ENCODE measurements around the gene RAB8B. TPM values are rescaled to one million over a fixed set of nuclear protein-coding genes. Genes with fewer than 3 reads are reported as not detected.

RAB8B gene
- total RNA-seq, 1 experiment from 2014 or later: 33.8 TPM

GRCh38 chr15:63186065-63186464 is 3.3 kb upstream of the RAB8B start:
- no peak overlapping the region for H3K27ac ChIP-seq (ENCODE audit: insufficient read length, low read depth, low read length)
- H4K91ac ChIP-seq (ENCODE audit: insufficient read length, low read depth, low read length): no peak overlapping the region
- Mint-ChIP-seq H3K27ac (no peak overlapping the region), H3K9me3 (no peaks in the 10 kb centered on the region), H3K4me3 (no peak overlapping the region), H3K4me1 (peaks cover 24 to 28% of the 10 kb centered on the region in 2 experiments), H3K36me3 (ENCODE audit: insufficient read depth in 1 of 3, low read depth in 3 of 3) (no peaks in the 10 kb centered on the region), H3K27me3 (ENCODE audit: low read depth) (no peaks in the 10 kb centered on the region)
- no peak overlapping the region for H2BK12ac ChIP-seq (ENCODE audit: insufficient read length, low read depth, low read length)
- no peak overlapping the region for H2BK5ac ChIP-seq (ENCODE audit: insufficient read length, low read length)
- no peak overlapping the region for H2AK5ac ChIP-seq (ENCODE audit: insufficient read length, low read length)
- H3K9ac ChIP-seq (ENCODE audit: extremely low read depth, insufficient read length, low read length): no peak overlapping the region
- no peak overlapping the region for H2BK120ac ChIP-seq (ENCODE audit: low read depth, low read length, poor library complexity, severe bottlenecking)
- H2BK20ac ChIP-seq (ENCODE audit: low read depth, low read length, poor library complexity, severe bottlenecking): no peak overlapping the region
- no peak overlapping the region for H3K23ac ChIP-seq (ENCODE audit: insufficient read length, low read depth, low read length)
- no peak overlapping the region for H3T11ph ChIP-seq (ENCODE audit: low read length)
- H3K18ac ChIP-seq (ENCODE audit: insufficient read length, low read depth, low read length): no peak overlapping the region
- no peak overlapping the region for H2BK15ac ChIP-seq (ENCODE audit: low read depth, low read length)
- no peak overlapping the region for H3K56ac ChIP-seq (ENCODE audit: insufficient read length, low read depth, low read length)
- H4K5ac ChIP-seq (ENCODE audit: insufficient read length, low read depth, low read length): no peak overlapping the region
- no peak overlapping the region for H3K4ac ChIP-seq (ENCODE audit: low read depth, low read length)
- no peak for DNase-seq
- H4K8ac ChIP-seq (replicated peaks; ENCODE audit: insufficient read length, low read depth, low read length): no peak overlapping the region
- H3K79me1 ChIP-seq (ENCODE audit: insufficient read depth, low read depth, low read length, poor library complexity, severe bottlenecking): no peaks in the 10 kb centered on the region
- peaks cover 7% of the 10 kb centered on the region for H3K23me2 ChIP-seq (ENCODE audit: insufficient read length, low read depth, low read length, poor library complexity, severe bottlenecking)
- H4K20me1 ChIP-seq (ENCODE audit: control insufficient read depth, insufficient read depth, insufficient read length): no peaks in the 10 kb centered on the region
- no CpG with 5 or more reads among the region's 2 CpGs for WGBS (ENCODE audit: extremely low coverage, insufficient read length, low lambda C conversion rate)
- no peaks in the 10 kb centered on the region; the same call in 1 of the 2 replicates for H3K79me2 ChIP-seq (ENCODE audit: insufficient read depth, low read length)
- H3K9me3 ChIP-seq (ENCODE audit: control insufficient read depth, low read depth, low read length): no peaks in the 10 kb centered on the region
- no peaks in the 10 kb centered on the region for H3K4me1 ChIP-seq (ENCODE audit: insufficient read depth, low read length)
- TF ChIP-seq, protein P1, sequence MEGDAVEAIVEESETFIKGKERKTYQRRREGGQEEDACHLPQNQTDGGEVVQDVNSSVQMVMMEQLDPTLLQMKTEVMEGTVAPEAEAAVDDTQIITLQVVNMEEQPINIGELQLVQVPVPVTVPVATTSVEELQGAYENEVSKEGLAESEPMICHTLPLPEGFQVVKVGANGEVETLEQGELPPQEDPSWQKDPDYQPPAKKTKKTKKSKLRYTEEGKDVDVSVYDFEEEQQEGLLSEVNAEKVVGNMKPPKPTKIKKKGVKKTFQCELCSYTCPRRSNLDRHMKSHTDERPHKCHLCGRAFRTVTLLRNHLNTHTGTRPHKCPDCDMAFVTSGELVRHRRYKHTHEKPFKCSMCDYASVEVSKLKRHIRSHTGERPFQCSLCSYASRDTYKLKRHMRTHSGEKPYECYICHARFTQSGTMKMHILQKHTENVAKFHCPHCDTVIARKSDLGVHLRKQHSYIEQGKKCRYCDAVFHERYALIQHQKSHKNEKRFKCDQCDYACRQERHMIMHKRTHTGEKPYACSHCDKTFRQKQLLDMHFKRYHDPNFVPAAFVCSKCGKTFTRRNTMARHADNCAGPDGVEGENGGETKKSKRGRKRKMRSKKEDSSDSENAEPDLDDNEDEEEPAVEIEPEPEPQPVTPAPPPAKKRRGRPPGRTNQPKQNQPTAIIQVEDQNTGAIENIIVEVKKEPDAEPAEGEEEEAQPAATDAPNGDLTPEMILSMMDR (conservative IDR thresholded peaks at IDR 0.05): no peak
- H2AFZ ChIP-seq (ENCODE audit: low read length): no peak overlapping the region
- H3K4me2 ChIP-seq (ENCODE audit: insufficient read depth, insufficient read length, low read length): no peak overlapping the region
- H3K27me3 ChIP-seq (ENCODE audit: insufficient read depth, low read length): no peaks in the 10 kb centered on the region
- H3K14ac ChIP-seq (ENCODE audit: insufficient read depth, low read length): no peak overlapping the region

Measured in H9 (cell line).